ENCODE measurements around the gene ZNF575. TPM values are rescaled to one million over a fixed set of nuclear protein-coding genes. Genes with fewer than 3 reads are reported as not detected.

ZNF575 gene
- total RNA-seq, 1 donor from 2014 or later: not detected

GRCh38 chr19:43499042-43499441 is 33.9 kb upstream of the ZNF575 start:
- no peak for DNase-seq (ENCODE audit: low read depth)
- peaks cover 28% of the 10 kb centered on the region for H3K36me3 ChIP-seq (ENCODE audit: control insufficient read depth, insufficient read depth, low read length)

DNA sequence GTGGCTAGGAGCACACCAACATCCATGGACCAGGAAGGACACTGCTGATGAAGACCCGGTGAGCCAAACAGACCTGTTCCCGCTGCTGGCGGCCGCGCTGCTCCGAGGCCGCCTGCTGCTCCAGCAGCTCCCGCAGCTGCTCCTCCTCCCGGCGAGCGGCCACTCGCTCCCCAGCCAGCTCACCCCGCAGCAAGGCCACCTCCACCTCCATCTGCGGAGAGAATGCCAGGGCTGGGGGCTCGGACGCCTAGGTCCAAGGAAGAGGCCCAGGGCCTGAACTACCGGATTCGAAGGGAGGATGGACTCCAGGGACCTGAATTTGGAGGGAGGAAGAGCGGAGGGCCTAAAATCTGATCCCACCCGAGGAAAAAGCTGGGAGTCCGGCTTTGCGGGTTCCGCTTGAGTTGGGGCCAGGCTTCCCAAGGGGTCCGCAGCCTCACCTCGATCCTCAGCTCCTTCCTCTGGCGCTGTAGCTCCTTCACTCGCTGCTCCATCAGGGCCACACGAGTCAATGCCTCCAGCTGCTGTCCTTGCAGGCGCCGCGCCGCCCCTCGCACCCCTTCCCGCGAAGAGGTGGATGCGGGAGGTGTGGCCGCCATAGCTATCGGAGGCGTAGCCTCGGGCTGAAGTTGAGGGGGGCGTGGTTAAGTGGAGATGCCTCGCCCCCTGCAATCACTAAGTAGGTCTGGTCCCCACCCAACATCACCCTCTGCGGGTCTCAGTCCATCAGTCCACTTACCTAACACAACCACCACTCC is 31.1 kb upstream of the ZNF575 start:
- peaks cover 16% of the 10 kb centered on the region for H3K36me3 ChIP-seq (ENCODE audit: control insufficient read depth, insufficient read depth, low read length)
- no peak for TF ChIP-seq CTCF (IDR thresholded peaks at IDR 0.05; ENCODE audit: insufficient read depth, low read length, severe bottlenecking)
- no peak for DNase-seq (ENCODE audit: low read depth)
- H3K4me3 ChIP-seq (ENCODE audit: low read depth, low read length): no peak overlapping the region
- H3K27me3 ChIP-seq (ENCODE audit: control insufficient read depth, insufficient read depth, low read length): no peaks in the 10 kb centered on the region
- FAIRE-seq: no peak

More at GRCh38 chr19:43499042-43499441, 33.9 kb upstream of the ZNF575 start:
- H3K27me3 ChIP-seq (ENCODE audit: control insufficient read depth, insufficient read depth, low read length): no peaks in the 10 kb centered on the region
- FAIRE-seq: peak; percentile 43
- no peak overlapping the region for H3K4me3 ChIP-seq (ENCODE audit: low read depth, low read length)
- no peak for TF ChIP-seq CTCF (IDR thresholded peaks at IDR 0.05; ENCODE audit: insufficient read depth, low read length, severe bottlenecking)

GRCh38 chr19:43502419-43502976 is 30.5 kb upstream of the ZNF575 start:
- TF ChIP-seq CTCF (IDR thresholded peaks at IDR 0.05; ENCODE audit: insufficient read depth, low read length, severe bottlenecking): no peak
- H3K27me3 ChIP-seq (ENCODE audit: control insufficient read depth, insufficient read depth, low read length): no peaks in the 10 kb centered on the region
- peaks cover 12% of the 10 kb centered on the region for H3K36me3 ChIP-seq (ENCODE audit: control insufficient read depth, insufficient read depth, low read length)
- peak; percentile 47 for FAIRE-seq
- no peak for DNase-seq (ENCODE audit: low read depth)
- H3K4me3 ChIP-seq (ENCODE audit: low read depth, low read length): no peak overlapping the region

GRCh38 chr19:43503501-43504425 is 29.2 kb upstream of the ZNF575 start:
- no peak for FAIRE-seq
- H3K4me3 ChIP-seq (ENCODE audit: low read depth, low read length): peak overlapping the region; percentile 70
- peaks cover 14% of the 10 kb centered on the region for H3K36me3 ChIP-seq (ENCODE audit: control insufficient read depth, insufficient read depth, low read length)
- no peak for TF ChIP-seq CTCF (IDR thresholded peaks at IDR 0.05; ENCODE audit: insufficient read depth, low read length, severe bottlenecking)
- peak; percentile 77 for DNase-seq (ENCODE audit: low read depth)
- no peaks in the 10 kb centered on the region for H3K27me3 ChIP-seq (ENCODE audit: control insufficient read depth, insufficient read depth, low read length)

DNA sequence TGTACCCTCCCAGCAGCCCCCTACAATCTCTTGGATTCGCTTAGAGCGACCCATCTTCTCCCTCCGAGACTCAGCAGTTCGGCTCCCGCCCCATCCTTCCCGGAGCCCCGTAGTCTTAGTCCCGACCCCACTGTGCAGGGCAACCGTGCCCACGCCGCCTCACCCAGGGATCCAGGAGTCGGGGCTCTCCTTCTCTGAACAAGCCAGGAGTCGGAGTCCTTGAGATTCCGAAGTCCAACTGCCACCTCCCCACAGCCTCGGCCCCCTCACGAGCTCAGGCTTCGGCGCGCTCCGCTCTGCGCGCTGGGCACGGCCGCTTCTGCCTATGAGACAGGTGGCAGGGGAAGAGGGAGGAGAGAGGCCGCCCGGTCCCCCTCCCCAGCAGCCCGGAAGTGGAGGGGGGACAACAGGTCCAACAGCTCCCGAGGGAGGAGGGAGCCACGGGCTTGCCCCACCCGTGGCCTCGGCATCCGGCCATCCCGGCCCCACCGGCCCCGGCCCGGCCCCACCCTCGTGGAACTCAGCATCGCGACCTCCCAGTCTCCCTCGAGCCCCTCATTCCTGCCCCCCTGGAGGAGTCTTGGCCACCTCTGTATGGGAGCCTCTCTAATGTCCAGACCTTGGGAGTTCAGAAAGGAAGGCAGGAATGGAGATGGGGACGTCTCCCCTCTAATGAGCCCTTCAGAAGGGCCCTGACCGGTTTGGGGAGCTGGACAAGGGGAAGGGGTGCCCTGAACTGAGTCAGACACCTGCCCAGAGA is 28.4 kb upstream of the ZNF575 start, which contains the start of gene PHLDB3:
PHLDB3 (minus strand) TSS at position 321 of the 760 bp plus-strand sequence. CDS start 628 bp downstream, outside the sequence.
- H3K27me3 ChIP-seq (ENCODE audit: control insufficient read depth, insufficient read depth, low read length): no peaks in the 10 kb centered on the region
- peak within 1 kb of the TSS; percentile 70 for H3K4me3 ChIP-seq (ENCODE audit: low read depth, low read length)
- TF ChIP-seq CTCF (IDR thresholded peaks at IDR 0.05; ENCODE audit: insufficient read depth, low read length, severe bottlenecking): no peak
- no peak for FAIRE-seq
- H3K36me3 ChIP-seq (ENCODE audit: control insufficient read depth, insufficient read depth, low read length): peaks cover 14% of the 10 kb centered on the region
- DNase-seq (ENCODE audit: low read depth): no peak
